ENCODE measurements around the gene VPS54.

VPS54 gene

DNA sequence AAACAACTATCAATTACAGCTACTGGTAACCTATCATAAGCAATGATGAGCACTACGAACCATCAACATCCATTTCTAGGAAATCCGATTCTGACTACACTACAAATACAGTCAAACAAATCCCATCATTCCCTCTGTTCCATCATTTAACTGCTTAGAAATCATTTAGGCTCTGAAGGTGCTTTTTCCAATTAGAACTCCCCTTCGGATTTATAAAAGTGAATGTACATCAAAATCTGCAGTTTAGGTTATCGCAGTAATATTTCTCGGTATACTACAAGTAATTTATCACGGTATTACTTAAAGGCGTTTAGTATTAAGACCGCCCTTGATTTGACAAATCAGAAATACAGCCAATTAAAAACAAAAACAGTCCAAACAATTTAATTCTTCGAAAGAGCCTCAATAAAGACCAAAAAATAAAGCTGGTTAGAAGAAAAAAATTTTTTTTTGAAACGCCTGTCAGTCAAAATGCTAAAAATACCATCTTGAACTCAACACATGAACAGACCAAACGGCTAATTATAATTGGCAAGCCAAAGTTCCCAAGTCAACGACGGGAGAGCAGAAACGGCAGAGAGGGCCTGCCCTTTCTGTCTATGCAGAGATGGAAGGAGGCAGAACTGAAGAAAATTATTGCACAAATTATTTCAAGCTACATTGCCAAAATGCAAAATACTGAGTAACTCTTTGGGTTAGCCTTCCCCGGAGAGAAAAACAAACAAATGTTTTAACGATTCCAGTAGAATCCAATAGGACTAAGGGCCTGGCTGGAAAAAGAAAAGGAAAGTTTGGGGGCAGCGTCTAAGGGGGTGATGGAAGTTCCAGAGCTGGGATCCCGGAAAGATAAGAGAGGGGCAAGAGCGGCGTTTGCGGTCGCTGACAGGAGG lies 1.2 kb downstream of the VPS54 start:
- peak; percentile 14 for DNase-seq (ENCODE audit: extremely low spot score)

DNA sequence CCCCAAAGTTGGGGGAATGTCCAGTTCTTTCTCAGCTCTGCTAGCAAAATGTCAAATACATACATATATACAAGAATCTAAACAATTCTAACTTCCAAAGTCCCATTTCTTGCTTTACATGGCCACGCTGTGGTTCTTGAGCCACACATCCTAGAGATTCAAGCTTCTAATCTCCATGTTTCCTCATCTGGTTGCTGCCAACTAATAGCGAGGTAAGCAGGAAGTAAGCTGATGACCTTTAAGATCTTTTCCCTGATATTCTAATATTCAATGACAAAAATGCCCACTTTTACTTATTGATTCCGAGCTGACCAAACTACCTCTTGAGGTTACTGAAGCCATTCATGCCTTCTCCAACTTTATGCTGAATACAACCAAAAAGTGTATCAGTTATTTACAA lies 3.3 kb downstream of the VPS54 start:
- POLR2A ChIA-PET, result interaction anchor here (0.9 kb wide), 1 partner anchor 638 kb away, joined by 3 read pairs; the partner anchor contains the start of gene SERTAD2
- TF ChIP-seq, protein P1, sequence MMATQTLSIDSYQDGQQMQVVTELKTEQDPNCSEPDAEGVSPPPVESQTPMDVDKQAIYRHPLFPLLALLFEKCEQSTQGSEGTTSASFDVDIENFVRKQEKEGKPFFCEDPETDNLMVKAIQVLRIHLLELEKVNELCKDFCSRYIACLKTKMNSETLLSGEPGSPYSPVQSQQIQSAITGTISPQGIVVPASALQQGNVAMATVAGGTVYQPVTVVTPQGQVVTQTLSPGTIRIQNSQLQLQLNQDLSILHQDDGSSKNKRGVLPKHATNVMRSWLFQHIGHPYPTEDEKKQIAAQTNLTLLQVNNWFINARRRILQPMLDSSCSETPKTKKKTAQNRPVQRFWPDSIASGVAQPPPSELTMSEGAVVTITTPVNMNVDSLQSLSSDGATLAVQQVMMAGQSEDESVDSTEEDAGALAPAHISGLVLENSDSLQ (IDR thresholded peaks at IDR 0.05), result no peak
- TF ChIP-seq SP1 (IDR thresholded peaks at IDR 0.05) (no peak), L3MBTL2 (conservative IDR thresholded peaks at IDR 0.05) (no peak), FOXK2 (IDR thresholded peaks at IDR 0.05) (no peak), ARNT (IDR thresholded peaks at IDR 0.05) (no peak), SUZ12 (IDR thresholded peaks at IDR 0.05) (no peak)
- DNase-seq (ENCODE audit: extremely low spot score), result no peak
- CTCF ChIA-PET, result no interaction called here

More for the DNA sequence above, 1.2 kb downstream of the VPS54 start:
- TF ChIP-seq, protein P1 (IDR thresholded peaks at IDR 0.05), result peak; percentile 90
- TF ChIP-seq ELF4 (IDR thresholded peaks at IDR 0.05), result no peak
- TF ChIP-seq LEF1 (IDR thresholded peaks at IDR 0.05; ENCODE audit: borderline replicate concordance), result no peak
- ChIA-PET CTCF (no interaction called here), POLR2A (no interaction called here)

DNA sequence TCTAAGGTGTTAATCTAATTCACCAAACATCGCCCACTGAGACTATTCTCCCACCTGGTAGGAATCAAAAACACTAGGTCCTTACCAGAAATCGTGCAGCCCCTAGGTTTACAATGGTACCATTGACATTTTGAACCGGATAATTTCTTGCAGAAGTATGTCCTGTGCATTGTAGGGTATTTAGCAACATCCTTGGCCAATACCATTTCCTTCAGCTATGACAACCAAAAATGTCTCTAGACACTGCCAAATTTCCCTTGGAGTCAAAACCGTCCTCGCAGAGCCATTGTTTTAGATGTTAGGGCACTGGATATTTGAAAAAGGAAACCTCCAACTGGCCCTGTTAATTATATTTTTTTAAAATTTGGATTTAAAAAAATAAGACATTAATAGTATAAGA lies 3.8 kb downstream of the VPS54 start:
- no peak for TF ChIP-seq SUZ12 (IDR thresholded peaks at IDR 0.05)
- no peak for TF ChIP-seq TARDBP (IDR thresholded peaks at IDR 0.05)
- TF ChIP-seq ARNT (IDR thresholded peaks at IDR 0.05), result no peak
- no peak for TF ChIP-seq L3MBTL2 (conservative IDR thresholded peaks at IDR 0.05)
- TF ChIP-seq FOXK2 (IDR thresholded peaks at IDR 0.05), result no peak
- TF ChIP-seq, protein P1 (IDR thresholded peaks at IDR 0.05), result no peak
- no peak for TF ChIP-seq FOXM1 (IDR thresholded peaks at IDR 0.05; ENCODE audit: borderline replicate concordance)
- TF ChIP-seq HDGF (IDR thresholded peaks at IDR 0.05; ENCODE audit: borderline replicate concordance), result no peak
- TF ChIP-seq NFRKB (IDR thresholded peaks at IDR 0.05), result no peak
- no peak for TF ChIP-seq ELF4 (IDR thresholded peaks at IDR 0.05)
- TF ChIP-seq CTBP1 (IDR thresholded peaks at IDR 0.05; ENCODE audit: borderline replicate concordance), result no peak
- TF ChIP-seq LEF1 (IDR thresholded peaks at IDR 0.05; ENCODE audit: borderline replicate concordance), result no peak
- TF ChIP-seq ZNF384 (IDR thresholded peaks at IDR 0.05), result no peak
- TF ChIP-seq FOXA1 (IDR thresholded peaks at IDR 0.05), result no peak
- no peak for DNase-seq (ENCODE audit: extremely low spot score)
- ChIA-PET CTCF (no interaction called here), POLR2A (interaction anchor here (0.9 kb wide), 1 partner anchor 638 kb away, joined by 3 read pairs; the partner anchor contains the start of gene SERTAD2)

DNA sequence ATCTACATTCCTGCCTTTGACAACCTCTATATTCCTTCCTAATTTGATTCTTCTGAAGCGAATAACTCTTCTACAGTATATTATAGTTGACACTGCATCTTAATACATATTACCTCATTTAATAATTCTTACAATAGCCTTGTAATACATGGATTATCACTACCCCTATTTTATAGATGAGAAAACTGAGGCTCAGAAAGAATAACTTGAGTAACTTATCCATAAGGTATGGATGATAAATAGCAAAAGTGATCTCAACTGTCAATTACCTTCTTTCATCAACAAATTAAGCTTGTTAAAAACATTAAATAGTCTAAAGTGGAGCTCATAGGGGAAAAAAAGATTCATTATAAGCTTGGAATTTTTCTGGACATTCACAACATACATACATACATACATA lies 4.6 kb downstream of the VPS54 start:
- CTCF ChIA-PET, result no interaction called here
- DNase-seq (ENCODE audit: extremely low spot score), result no peak
- POLR2A ChIA-PET, result no interaction called here
- TF ChIP-seq SUZ12 (IDR thresholded peaks at IDR 0.05), result no peak
- TF ChIP-seq TARDBP (IDR thresholded peaks at IDR 0.05), result no peak
- no peak for TF ChIP-seq LEF1 (IDR thresholded peaks at IDR 0.05; ENCODE audit: borderline replicate concordance)
- TF ChIP-seq BHLHE40 (IDR thresholded peaks at IDR 0.05; ENCODE audit: borderline replicate concordance), result no peak
- TF ChIP-seq CTBP1 (IDR thresholded peaks at IDR 0.05; ENCODE audit: borderline replicate concordance), result no peak
- no peak for TF ChIP-seq L3MBTL2 (conservative IDR thresholded peaks at IDR 0.05)
- TF ChIP-seq, protein P1 (IDR thresholded peaks at IDR 0.05), result no peak
- no peak for TF ChIP-seq ZNF384 (IDR thresholded peaks at IDR 0.05)
- TF ChIP-seq NFRKB (IDR thresholded peaks at IDR 0.05), result no peak
- no peak for TF ChIP-seq ARNT (IDR thresholded peaks at IDR 0.05)
- no peak for TF ChIP-seq FOXA1 (IDR thresholded peaks at IDR 0.05)
- no peak for TF ChIP-seq SP1 (IDR thresholded peaks at IDR 0.05)
- TF ChIP-seq FOXK2 (IDR thresholded peaks at IDR 0.05), result no peak
- no peak for TF ChIP-seq FOXM1 (IDR thresholded peaks at IDR 0.05; ENCODE audit: borderline replicate concordance)
- TF ChIP-seq HDGF (IDR thresholded peaks at IDR 0.05; ENCODE audit: borderline replicate concordance), result no peak
- TF ChIP-seq ELF4 (IDR thresholded peaks at IDR 0.05), result no peak

DNA sequence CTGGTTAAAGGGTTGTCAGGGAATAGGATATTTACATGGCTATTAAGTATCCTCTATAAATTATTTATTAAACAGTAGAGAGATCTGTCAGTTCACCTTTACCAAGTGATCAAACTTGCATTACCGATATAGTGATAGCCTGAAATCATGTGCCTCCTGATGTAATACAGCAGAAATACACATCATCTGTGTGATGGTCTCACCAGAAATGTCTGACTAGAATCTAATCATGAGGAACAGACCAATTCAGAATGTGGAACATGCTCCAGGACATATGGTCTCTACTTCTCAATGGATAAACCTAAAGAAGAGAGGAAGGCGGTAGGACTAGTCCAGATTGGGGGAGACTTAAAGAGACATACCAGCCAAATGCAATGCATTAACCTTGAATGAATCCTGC lies 6.2 kb downstream of the VPS54 start:
- DNase-seq (ENCODE audit: extremely low spot score), result no peak
- POLR2A ChIA-PET, result no interaction called here
- CTCF ChIA-PET, result no interaction called here
- no peak for TF ChIP-seq ELF4 (IDR thresholded peaks at IDR 0.05)
- TF ChIP-seq NFRKB (IDR thresholded peaks at IDR 0.05), result no peak
- no peak for TF ChIP-seq ZNF384 (IDR thresholded peaks at IDR 0.05)

DNA sequence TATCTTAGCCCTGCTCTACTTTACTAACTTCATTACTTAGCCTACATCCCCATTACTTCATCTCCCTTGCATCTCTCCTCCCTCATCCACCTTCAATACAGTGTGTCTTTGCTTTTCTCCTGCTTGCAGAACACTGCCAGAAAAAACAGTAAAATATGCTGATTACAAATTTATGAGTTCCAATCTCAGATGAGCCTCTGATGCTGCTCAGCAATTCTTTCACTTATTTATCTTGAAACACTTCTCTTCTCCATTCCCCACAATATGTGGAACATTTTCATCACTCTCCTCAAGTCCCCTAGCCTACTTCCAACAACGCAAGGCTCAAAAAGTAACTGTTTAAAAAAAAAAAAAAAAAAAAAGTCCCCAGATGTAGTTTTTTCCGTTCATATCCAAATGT lies 7.1 kb downstream of the VPS54 start:
- no peak for DNase-seq (ENCODE audit: extremely low spot score)
- ChIA-PET POLR2A (no interaction called here), CTCF (no interaction called here)
- TF ChIP-seq ELF4 (IDR thresholded peaks at IDR 0.05), result no peak
- TF ChIP-seq SUZ12 (IDR thresholded peaks at IDR 0.05), result no peak
- no peak for TF ChIP-seq ARNT (IDR thresholded peaks at IDR 0.05)
- no peak for TF ChIP-seq FOXA1 (IDR thresholded peaks at IDR 0.05)
